ENCODE data around the gene ATP7B.
"Not testable (repeated sequence)": the region's sequence is repeated elsewhere in the genome, so short reads cannot be mapped to it uniquely, and the experiment has no call there.

ATP7B gene

GRCh38 chr13:51922771-51923480, 88.3 kb downstream of the ATP7B start:
- no peak for DNase-seq (ENCODE audit: low read depth)

GRCh38 chr13:51921790-51922740, 89.2 kb downstream of the ATP7B start:
- DNase-seq (ENCODE audit: low read depth), result no peak

DNA sequence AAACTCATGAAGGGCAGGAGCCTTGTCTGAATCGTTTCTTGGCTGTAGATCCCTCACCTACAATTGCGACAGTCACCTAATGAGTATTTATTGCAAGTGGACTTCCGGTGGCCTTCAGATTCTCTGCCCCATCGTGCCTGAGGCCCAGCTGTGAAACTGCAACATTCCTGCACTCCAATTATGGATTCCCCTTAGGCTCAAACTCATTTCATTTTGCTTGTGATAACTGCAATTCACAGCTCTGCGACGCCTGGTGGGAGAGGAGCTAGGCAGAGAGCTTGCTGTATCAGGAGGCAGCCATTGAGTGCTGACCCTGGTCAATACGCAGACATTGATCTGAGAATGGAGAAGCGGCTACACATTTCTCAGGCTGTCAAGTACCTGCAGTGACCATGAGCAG, 90.5 kb downstream of the ATP7B start:
- no peak for DNase-seq (ENCODE audit: low read depth)

GRCh38 chr13:51920267-51920666, 91.0 kb downstream of the ATP7B start:
- no peak for DNase-seq (ENCODE audit: low read depth)

DNA sequence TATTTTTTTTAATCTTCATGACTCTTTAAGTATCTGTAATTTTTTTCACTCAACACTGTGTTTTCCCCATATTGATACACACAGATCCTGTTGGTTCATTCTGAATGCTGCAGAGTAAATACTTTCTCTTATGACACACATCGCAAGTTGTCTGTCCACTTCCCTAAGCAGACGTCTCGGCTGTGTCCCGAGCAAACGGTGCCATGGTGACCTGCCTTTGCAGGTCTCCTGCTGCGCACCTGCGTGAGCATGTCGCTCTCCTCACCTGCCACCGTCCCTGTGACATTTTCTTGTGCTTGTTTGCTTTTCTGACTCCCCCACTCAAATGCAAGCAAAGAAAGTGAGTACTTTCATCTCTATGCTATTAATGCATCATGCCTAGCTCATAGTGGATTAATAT, 91.7 kb downstream of the ATP7B start:
- no peak for DNase-seq (ENCODE audit: low read depth)

- no peak for DNase-seq (ENCODE audit: low read depth)
These were observed 94.3 kb downstream of the ATP7B start for GRCh38 chr13:51916962-51917361.

DNA sequence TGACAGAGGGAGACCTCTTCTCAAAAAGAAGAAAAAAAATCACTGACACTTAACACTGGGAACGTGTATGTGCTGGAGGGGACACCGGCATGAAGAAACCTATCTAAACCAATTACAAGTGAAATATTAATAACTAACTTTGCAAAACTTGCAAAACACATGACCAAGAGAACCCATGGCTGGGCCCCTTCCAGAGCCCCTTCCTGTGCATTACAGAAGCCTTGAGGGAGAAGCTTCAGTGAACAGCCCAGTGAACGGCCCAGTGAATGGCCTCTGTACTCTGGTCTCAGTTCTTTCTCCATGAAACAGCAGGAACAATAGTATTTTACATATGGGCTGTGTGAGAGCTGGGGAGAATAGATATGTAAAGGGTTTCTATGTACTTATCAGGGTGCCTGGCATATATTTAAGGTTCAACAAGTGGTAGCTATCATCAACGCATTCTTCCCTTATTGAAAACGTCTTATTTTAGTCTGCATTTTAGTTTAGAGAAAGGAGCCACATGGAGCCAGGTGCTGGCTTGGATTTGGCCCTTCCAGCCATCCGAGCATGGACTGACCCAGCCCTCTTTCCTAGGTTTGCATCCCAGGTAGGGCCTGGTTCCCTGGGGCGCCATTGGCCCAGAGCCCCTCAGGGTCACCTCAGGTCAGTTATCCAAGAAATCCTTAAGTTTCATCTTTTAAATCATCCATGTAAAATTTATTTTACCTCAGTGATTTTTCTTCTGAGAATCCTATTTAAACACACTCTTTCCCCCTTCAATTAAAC, 95.0 kb downstream of the ATP7B start:
- no peak for DNase-seq (ENCODE audit: low read depth)

- DNase-seq (ENCODE audit: low read depth), result no peak
These were observed 97.1 kb downstream of the ATP7B start for GRCh38 chr13:51914137-51914493.

- no peak for DNase-seq (ENCODE audit: low read depth)
These were observed 97.7 kb downstream of the ATP7B start for GRCh38 chr13:51913421-51914136.

- DNase-seq (ENCODE audit: low read depth), result no peak
These were observed 98.6 kb downstream of the ATP7B start for GRCh38 chr13:51912511-51913225.

GRCh38 chr13:51912091-51912490, 99.2 kb downstream of the ATP7B start:
- DNase-seq (ENCODE audit: low read depth), result no peak

GRCh38 chr13:51910508-51910907, 100.7 kb downstream of the ATP7B start:
- DNase-seq (ENCODE audit: low read depth), result no peak

DNA sequence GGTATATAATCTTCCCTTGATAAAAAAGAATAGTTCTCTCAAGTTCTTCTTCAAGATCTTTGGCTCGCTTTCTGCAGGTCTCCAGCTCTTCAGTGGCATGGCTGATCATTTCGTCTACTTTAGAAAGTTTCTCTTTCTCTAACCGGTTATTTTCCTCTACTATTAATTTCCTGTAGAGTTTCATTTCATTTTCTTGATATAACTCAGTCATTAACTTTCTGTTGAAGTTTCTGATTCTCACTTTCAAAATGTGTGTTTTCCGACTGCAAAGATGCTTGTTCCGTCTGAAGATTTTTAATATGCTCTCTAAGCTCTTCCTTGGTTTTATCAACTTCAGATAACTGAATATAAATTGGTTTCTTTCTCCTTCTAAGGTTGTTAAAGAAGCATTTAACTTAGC, 102.0 kb downstream of the ATP7B start:
- not testable (repeated sequence) for DNase-seq (ENCODE audit: low read depth)

- no peak for DNase-seq (ENCODE audit: low read depth)
These were observed 104.1 kb downstream of the ATP7B start for GRCh38 chr13:51907040-51907732.

- DNase-seq (ENCODE audit: low read depth), result no peak
These were observed 104.7 kb downstream of the ATP7B start for GRCh38 chr13:51906581-51906980.

DNA sequence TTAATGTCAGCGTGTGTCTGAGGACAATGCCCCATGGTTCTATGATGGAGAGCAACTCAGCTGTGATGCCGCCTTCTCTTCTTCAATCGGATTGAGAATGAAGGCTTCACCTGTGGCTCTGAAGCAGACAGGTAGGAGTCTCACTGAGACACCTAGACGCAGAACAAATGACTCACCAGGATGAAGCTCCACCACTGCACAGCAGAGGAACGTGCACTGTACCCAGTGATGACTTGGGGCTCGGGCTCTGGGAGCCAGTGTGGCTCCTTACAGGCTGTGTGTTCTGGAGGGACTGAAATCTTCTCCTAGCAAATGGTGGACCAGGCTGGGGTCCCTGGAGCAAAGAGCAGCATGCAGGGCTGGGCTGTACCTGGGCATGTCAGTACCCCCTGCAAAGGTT, 105.5 kb downstream of the ATP7B start:
- DNase-seq (ENCODE audit: low read depth), result no peak

DNA sequence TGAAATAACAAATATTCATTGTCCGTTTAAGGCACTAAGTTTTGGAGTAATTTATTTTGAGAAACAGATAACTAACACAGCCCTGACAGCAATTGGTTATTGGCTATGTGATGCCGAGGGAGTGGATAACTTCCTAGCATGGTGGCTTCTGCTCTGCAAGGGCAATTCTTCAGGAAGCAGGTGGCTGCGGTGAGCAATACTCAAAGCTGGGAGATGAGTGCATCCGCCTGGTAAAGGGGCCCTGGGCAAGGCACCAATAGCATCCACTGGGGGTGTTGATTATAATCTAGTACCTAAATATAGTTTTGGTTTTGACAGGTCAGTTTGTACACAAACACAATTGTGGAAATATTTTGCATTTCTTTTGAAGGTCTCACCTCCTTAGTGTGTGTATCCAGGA, 108.5 kb downstream of the ATP7B start:
- no peak for DNase-seq (ENCODE audit: low read depth)

GRCh38 chr13:51900471-51900870, 110.8 kb downstream of the ATP7B start:
- DNase-seq (ENCODE audit: low read depth), result no peak

DNA sequence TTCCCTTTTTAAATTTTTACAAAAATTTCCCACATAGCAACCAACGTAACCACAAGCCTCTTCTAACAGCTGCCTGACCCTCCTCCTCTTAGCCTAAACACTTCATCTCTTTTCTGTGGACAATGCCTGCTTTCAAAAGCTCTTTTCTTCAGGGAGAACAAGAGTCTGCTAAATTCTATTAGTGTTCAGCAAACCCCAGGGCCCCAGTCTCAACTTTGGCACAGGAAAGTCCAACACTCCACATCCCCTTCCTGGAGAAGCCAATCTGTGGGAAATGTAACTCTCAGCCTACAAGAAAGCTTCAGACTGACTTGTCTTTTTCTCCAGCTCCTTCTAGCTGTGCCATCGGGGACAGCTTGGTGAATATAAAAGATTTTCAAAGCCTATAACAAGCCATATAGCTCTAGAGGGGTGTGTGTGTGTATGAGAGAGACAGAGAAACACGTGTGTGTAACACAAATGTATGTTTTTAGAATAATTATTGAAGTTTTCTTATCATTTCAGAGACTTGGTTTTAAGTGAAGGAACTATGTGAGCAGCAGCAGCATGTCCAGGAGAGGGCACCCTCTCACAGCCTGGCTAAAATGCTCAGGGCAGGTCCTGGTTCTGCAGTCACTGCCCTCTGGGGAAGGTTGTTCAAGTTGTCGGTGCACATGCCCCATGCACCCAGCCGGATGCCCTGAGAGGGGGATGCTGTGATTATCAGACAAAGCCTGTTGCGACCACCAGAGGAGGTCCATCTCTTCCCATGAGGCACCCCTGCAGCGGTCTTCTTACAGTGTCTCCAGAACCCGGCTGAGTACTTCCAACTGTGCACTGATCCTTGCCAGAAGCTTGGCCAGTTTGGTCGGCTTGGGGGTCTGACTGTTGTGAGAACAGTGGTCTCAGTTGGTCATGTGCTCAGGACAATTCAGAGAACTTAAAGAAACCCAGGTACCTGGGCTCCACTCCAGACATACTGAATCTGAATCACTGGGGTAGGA, 115.1 kb downstream of the ATP7B start:
- DNase-seq (ENCODE audit: low read depth), result no peak

All from stimulated activated CD8-positive, alpha-beta memory T cell treated with anti-CD3 and anti-CD28 coated beads, Interleukin-15, amount 100 ng/mL, for 1 hour (primary cell).